Progenitor cell of endocrine pancreas (in vitro differentiated cells): Measurements from ENCODE around the gene HPCAL4. TPM values are rescaled to one million over a fixed set of nuclear protein-coding genes. Genes with fewer than 3 reads are reported as not detected.
A peak's percentile ranks its signal among the peaks of the same experiment; 100 is the strongest.

Experiments used
- DNase-seq: peaks from one replicate; pipeline ENCODE4 v3.0.0; 2021; ENCODE audit warnings: low spot score; ENCODE audit not compliant: unreplicated experiment
- H3K27ac Mint-ChIP-seq: 2 replicates; pipeline ENCODE4 v1.8.0; 2021; ENCODE audit warnings: mild to moderate bottlenecking, moderate library complexity, mixed read lengths
- H3K27me3 Mint-ChIP-seq: 2 replicates; pipeline ENCODE4 v1.8.0; 2021; ENCODE audit warnings: mixed read lengths
- H3K36me3 Mint-ChIP-seq: 2 replicates; pipeline ENCODE4 v1.8.0; 2022; ENCODE audit warnings: mixed read lengths; ENCODE audit not compliant: insufficient read depth
- H3K4me1 Mint-ChIP-seq: 2 replicates; pipeline ENCODE4 v1.8.0; 2021; ENCODE audit warnings: low read depth, mixed read lengths
- H3K4me3 Mint-ChIP-seq: 2 replicates; pipeline ENCODE4 v1.8.0; 2021; ENCODE audit warnings: low read depth, mild to moderate bottlenecking, moderate library complexity, mixed read lengths
- H3K9me3 Mint-ChIP-seq: 2 replicates; pipeline ENCODE4 v1.8.0; 2021; ENCODE audit warnings: low read depth, mixed read lengths
- CTCF ChIP-seq: fragments of 200-600 bp; sonication (generic); IDR thresholded peaks from one replicate; pipeline ENCODE4 v1.5.0; 2021; ENCODE audit warnings: antibody characterized with exemption, mild to moderate bottlenecking; ENCODE audit not compliant: unreplicated experiment
- total RNA-seq: library from RNA; stranded (reverse); gene quantifications from 2 replicates; pipeline ENCODE4 v1.2.1, GENCODE V29; 2021

The HPCAL4 gene
- total RNA-seq, 1 donor from 2014 or later: not detected

GRCh38 chr1:39672551-39672947 is 18.7 kb downstream of the HPCAL4 start:
- Mint-ChIP-seq H3K4me1 (no peaks in the 10 kb centered on the region), H3K27me3 (peaks cover 78% of the 10 kb centered on the region), H3K27ac (no peak overlapping the region), H3K9me3 (no peaks in the 10 kb centered on the region), H3K36me3 (no peaks in the 10 kb centered on the region), H3K4me3 (peak overlapping the region; percentile 57)
- peak; percentile 57 for TF ChIP-seq CTCF
- no peak for DNase-seq

GRCh38 chr1:39671793-39672550 is 19.3 kb downstream of the HPCAL4 start, which contains the start of gene NT5C1A:
TSS of gene NT5C1A (minus strand) at chr1:39672107. CDS start at chr1:39672038, 69 bp downstream.
- Mint-ChIP-seq H3K27ac (no peak within 1 kb of the TSS), H3K9me3 (no peaks in the 10 kb centered on the region), H3K4me3 (peak within 1 kb of the TSS; percentile 57), H3K4me1 (no peaks in the 10 kb centered on the region), H3K36me3 (no peaks in the 10 kb centered on the region), H3K27me3 (peaks cover 80% of the 10 kb centered on the region)
- no peak for TF ChIP-seq CTCF
- DNase-seq: no peak

- DNase-seq: no peak
- Mint-ChIP-seq H3K27me3 (peaks cover 82% of the 10 kb centered on the region), H3K9me3 (no peaks in the 10 kb centered on the region), H3K4me1 (no peaks in the 10 kb centered on the region), H3K36me3 (no peaks in the 10 kb centered on the region), H3K27ac (no peak overlapping the region), H3K4me3 (no peak overlapping the region)
- no peak for TF ChIP-seq CTCF
Observed at GRCh38 chr1:39671433-39671792, 19.8 kb downstream of the HPCAL4 start.

- Mint-ChIP-seq H3K9me3 (no peaks in the 10 kb centered on the region), H3K36me3 (no peaks in the 10 kb centered on the region), H3K4me1 (no peaks in the 10 kb centered on the region), H3K27me3 (peaks cover 87% of the 10 kb centered on the region), H3K27ac (no peak overlapping the region), H3K4me3 (peak overlapping the region; percentile 25)
- no peak for TF ChIP-seq CTCF
- no peak for DNase-seq
Observed at GRCh38 chr1:39670689-39671088, 20.5 kb downstream of the HPCAL4 start.

GRCh38 chr1:39668894-39669293 is 22.3 kb downstream of the HPCAL4 start:
- Mint-ChIP-seq H3K27me3 (peaks cover 77% of the 10 kb centered on the region), H3K27ac (no peak overlapping the region), H3K9me3 (no peaks in the 10 kb centered on the region), H3K36me3 (no peaks in the 10 kb centered on the region), H3K4me3 (no peak overlapping the region), H3K4me1 (no peaks in the 10 kb centered on the region)
- no peak for DNase-seq
- no peak for TF ChIP-seq CTCF
